ENCODE data around the gene EIF2S2.
A peak's percentile ranks its signal among the peaks of the same experiment; 100 is the strongest.
"Not testable (repeated sequence)": the region's sequence is repeated elsewhere in the genome, so short reads cannot be mapped to it uniquely, and the experiment has no call there.

EIF2S2 gene

DNA sequence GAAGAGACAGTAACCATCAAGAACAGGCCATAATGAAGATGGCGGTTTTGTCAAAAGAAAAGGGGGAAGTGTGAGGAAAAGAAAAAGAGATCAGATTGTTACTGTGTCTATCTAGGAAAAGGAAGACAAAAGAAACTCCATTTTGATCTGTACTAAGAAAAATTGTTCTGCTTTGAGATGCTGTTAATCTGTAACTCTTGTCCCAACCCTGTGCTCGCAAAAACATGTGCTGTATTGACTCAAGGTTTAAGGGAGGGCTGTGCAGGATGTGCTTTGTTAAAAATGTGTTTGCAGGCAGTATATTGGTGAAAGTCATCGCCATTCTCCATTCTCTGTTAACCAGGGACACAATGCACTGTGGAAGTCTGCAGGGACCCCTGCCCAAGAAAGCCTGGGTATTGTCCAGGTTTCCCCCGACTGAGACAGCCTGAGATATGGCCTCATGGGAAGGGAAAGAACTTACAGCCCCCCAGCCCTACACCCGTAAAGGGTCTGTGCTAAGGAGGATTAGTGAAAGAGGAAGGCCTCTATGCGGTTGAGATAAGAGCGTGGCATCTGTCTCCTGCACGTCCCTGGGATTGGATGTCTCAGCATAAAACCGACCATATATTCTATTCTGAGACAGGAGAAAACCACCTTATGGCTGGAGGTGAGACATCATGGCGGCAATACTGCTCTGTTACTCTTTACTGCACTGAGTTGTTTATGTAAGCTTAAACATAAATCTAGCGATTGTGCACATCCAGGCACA lies 23.7 kb upstream of the EIF2S2 start:
- WGBS, 2 experiments (ENCODE audit: insufficient coverage in 2 of 2), result 96 to 97% methylated on average over 6 to 8 of the region's 11 CpGs
- not testable (repeated sequence) for H3K9me3 ChIP-seq (ENCODE audit: control insufficient read depth, low read length)

DNA sequence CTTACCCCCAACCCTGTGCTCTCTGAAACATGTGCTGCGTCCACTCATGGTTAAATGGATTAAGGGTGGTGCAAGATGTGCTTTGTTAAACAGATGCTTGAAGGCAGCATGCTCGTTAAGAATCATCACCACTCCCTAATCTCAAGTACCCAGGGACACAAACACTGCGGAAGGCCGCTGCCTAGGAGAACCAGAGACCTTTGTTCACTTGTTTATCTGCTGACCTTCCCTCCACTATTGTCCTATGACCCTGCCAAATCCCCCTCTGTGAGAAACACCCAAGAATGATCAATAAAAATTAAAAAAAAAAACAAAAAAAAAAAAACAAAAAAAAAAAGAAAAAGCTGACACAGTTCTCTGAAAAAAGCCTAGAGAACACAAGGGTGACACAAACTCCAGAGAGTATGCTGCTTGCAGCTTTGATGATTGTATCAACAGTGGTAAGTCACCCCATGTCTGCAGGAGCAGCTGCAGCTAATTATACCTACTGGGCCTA lies 21.4 kb upstream of the EIF2S2 start:
- WGBS, 2 experiments (ENCODE audit: insufficient coverage in 2 of 2), result no CpG with 5 or more reads among the region's 4 CpGs
- not testable (repeated sequence) for H3K36me3 ChIP-seq (ENCODE audit: control insufficient read depth, insufficient read depth, low read length); H3K27ac ChIP-seq (ENCODE audit: low read depth, low read length, severe bottlenecking); H3K4me1 ChIP-seq (ENCODE audit: control insufficient read depth, insufficient read depth, low read length, poor library complexity, severe bottlenecking); H3K9me3 ChIP-seq (ENCODE audit: control insufficient read depth, low read length); H3K4me3 ChIP-seq (ENCODE audit: extremely low read depth, insufficient read depth, low read length, poor library complexity, severe bottlenecking)

More for the DNA sequence above, 23.7 kb upstream of the EIF2S2 start:
- not testable (repeated sequence) for H3K27ac ChIP-seq (ENCODE audit: low read depth, low read length, severe bottlenecking); H3K4me1 ChIP-seq (ENCODE audit: control insufficient read depth, insufficient read depth, low read length, poor library complexity, severe bottlenecking); H3K36me3 ChIP-seq (ENCODE audit: control insufficient read depth, insufficient read depth, low read length); H3K4me3 ChIP-seq (ENCODE audit: extremely low read depth, insufficient read depth, low read length, poor library complexity, severe bottlenecking)

DNA sequence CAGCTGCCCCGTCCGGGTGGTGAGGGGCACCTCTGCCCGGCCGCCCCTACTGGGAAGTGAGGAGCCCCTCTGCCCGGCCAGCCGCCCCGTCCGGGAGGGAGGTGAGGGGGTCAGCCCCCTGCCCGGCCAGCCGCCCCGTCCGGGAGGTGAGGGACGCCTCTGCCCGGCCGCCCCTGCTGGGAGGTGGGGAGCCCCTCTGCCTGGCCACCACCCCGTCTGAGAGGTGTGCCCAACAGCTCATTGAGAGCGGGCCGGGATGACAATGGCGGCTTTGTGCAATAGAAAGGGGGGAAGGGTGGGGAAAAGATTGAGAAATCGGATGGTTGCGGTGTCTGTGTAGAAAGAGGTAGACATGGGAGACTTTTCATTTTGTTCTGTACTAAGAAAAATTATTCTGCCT lies 20.9 kb upstream of the EIF2S2 start:
- not testable (repeated sequence) for H3K27ac ChIP-seq (ENCODE audit: low read depth, low read length, severe bottlenecking); H3K36me3 ChIP-seq (ENCODE audit: control insufficient read depth, insufficient read depth, low read length); H3K4me1 ChIP-seq (ENCODE audit: control insufficient read depth, insufficient read depth, low read length, poor library complexity, severe bottlenecking); H3K4me3 ChIP-seq (ENCODE audit: extremely low read depth, insufficient read depth, low read length, poor library complexity, severe bottlenecking); H3K9me3 ChIP-seq (ENCODE audit: control insufficient read depth, low read length)
- 90 to 94% methylated on average over 7 to 9 of the region's 21 CpGs for WGBS, 2 experiments (ENCODE audit: insufficient coverage in 2 of 2)

DNA sequence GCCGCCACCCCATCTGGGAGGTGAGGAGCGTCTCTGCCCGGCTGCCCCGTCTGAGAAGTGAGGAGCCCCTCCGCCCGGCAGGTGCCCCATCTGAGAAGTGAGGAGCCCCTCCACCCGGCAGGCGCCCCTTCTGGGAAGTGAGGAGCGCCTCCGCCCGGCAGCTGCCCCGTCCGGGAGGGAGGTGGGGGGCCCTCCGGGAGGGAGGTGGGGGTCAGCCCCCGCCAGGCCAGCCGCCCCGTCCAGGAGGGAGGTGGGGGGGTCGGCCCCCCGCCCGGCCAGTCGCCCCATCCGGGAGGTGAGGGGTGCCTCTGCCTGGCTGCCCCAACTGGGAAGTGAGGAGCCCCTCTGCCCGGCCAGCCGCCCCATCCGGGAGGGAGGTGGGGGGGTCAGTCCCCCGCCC lies 20.4 kb upstream of the EIF2S2 start:
- H3K4me1 ChIP-seq (ENCODE audit: control insufficient read depth, insufficient read depth, low read length, poor library complexity, severe bottlenecking); H3K4me3 ChIP-seq (ENCODE audit: extremely low read depth, insufficient read depth, low read length, poor library complexity, severe bottlenecking); H3K27ac ChIP-seq (ENCODE audit: low read depth, low read length, severe bottlenecking); H3K9me3 ChIP-seq (ENCODE audit: control insufficient read depth, low read length); H3K36me3 ChIP-seq (ENCODE audit: control insufficient read depth, insufficient read depth, low read length): not testable (repeated sequence)
- 96 to 100% methylated on average over 2 to 5 of the region's 26 CpGs for WGBS, 2 experiments (ENCODE audit: insufficient coverage in 2 of 2)

DNA sequence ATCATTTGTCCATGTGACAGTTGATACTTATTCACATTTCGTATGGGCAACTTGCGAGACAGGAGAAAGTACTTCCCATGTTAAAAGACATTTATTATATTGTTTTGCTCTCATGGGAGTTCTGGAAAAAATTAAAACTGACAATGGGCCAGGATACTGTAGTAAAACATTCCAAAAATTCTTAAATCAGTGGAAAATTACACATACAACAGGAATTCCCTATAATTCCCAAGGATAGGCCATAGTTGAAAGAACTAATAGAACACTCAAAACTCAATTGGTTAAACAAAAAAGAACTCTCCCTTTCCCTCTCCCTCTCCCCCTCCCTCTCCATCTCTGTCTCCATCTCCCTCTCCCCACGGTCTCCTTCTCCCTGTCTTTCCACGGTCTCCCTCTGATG lies 19.4 kb upstream of the EIF2S2 start:
- whole genome bisulfite sequencing, 2 experiments (ENCODE audit: insufficient coverage in 2 of 2), result 80 to 100% methylated on average over 1 to 2 of the region's 4 CpGs
- Histone ChIP-seq H3K27ac (ENCODE audit: low read depth, low read length, severe bottlenecking) (no peak overlapping the region), H3K4me3 (ENCODE audit: extremely low read depth, insufficient read depth, low read length, poor library complexity, severe bottlenecking) (no peak overlapping the region), H3K4me1 (ENCODE audit: control insufficient read depth, insufficient read depth, low read length, poor library complexity, severe bottlenecking) (no peaks in the 10 kb centered on the region), H3K36me3 (ENCODE audit: control insufficient read depth, insufficient read depth, low read length) (no peaks in the 10 kb centered on the region), H3K9me3 (ENCODE audit: control insufficient read depth, low read length) (no peaks in the 10 kb centered on the region)

DNA sequence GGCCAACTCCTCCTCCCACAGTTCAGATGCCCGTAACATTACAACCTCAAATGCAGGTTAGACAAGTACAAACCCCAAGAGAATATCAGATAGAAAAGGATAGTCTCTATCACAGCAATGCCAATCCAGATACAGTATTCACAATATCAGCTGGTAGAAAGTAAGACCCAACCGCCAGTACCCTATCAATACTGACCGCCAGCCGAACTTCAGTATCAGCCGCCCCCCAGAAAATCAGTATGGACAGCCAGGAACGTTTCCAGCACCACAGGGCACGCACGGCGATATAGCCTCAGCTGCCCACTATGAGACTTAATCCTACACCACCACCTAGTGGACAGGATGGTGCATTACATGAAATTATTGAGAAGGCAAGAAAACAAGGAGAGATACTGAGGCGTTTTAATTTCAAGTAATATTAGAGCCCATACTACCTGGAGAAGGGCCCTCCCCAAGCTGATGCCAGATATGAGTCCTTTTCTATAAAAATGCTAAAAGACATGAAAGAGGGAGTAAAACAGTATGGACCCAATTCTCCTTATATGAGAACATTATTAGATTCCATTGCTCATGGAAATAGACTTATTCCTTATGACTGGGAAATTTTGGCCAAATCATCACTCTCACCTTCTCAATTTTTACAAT lies 17.6 kb upstream of the EIF2S2 start:
- H3K27ac ChIP-seq (ENCODE audit: low read depth, low read length, severe bottlenecking), result no peak overlapping the region
- no peaks in the 10 kb centered on the region for H3K9me3 ChIP-seq (ENCODE audit: control insufficient read depth, low read length)
- WGBS, 2 experiments (ENCODE audit: insufficient coverage in 2 of 2), result 14 to 16% methylated on average over 1 to 4 of the region's 10 CpGs
- peaks cover 6% of the 10 kb centered on the region for H3K4me1 ChIP-seq (ENCODE audit: control insufficient read depth, insufficient read depth, low read length, poor library complexity, severe bottlenecking)
- no peaks in the 10 kb centered on the region for H3K36me3 ChIP-seq (ENCODE audit: control insufficient read depth, insufficient read depth, low read length)
- H3K4me3 ChIP-seq (ENCODE audit: extremely low read depth, insufficient read depth, low read length, poor library complexity, severe bottlenecking), result no peak overlapping the region

DNA sequence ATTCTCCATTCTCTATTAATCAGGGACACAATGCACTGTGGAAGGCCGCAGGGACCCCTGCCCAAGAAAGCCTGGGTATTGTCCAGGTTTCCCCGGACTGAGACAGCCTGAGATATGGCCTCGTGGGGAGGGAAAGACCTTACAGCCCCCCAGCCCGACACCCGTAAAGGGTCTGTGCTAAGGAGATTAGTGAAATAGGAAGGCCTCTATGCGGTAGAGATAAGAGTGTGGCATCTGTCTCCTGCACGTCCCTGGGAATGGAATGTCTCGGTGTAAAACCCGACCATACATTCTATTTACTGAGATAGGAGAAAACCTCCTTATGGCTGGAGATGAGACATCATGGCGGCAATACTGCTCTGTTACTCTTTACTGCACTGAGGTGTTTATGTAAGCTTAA lies 15.7 kb upstream of the EIF2S2 start:
- H3K9me3 ChIP-seq (ENCODE audit: control insufficient read depth, low read length), result no peaks in the 10 kb centered on the region
- no peaks in the 10 kb centered on the region for H3K36me3 ChIP-seq (ENCODE audit: control insufficient read depth, insufficient read depth, low read length)
- no peak overlapping the region for H3K4me3 ChIP-seq (ENCODE audit: extremely low read depth, insufficient read depth, low read length, poor library complexity, severe bottlenecking)
- H3K27ac ChIP-seq (ENCODE audit: low read depth, low read length, severe bottlenecking), result peak overlapping the region; percentile 1
- WGBS, 2 experiments (ENCODE audit: insufficient coverage in 2 of 2), result 86 to 92% methylated on average over 9 to 10 of the region's 10 CpGs
- H3K4me1 ChIP-seq (ENCODE audit: control insufficient read depth, insufficient read depth, low read length, poor library complexity, severe bottlenecking), result peaks cover 8% of the 10 kb centered on the region

DNA sequence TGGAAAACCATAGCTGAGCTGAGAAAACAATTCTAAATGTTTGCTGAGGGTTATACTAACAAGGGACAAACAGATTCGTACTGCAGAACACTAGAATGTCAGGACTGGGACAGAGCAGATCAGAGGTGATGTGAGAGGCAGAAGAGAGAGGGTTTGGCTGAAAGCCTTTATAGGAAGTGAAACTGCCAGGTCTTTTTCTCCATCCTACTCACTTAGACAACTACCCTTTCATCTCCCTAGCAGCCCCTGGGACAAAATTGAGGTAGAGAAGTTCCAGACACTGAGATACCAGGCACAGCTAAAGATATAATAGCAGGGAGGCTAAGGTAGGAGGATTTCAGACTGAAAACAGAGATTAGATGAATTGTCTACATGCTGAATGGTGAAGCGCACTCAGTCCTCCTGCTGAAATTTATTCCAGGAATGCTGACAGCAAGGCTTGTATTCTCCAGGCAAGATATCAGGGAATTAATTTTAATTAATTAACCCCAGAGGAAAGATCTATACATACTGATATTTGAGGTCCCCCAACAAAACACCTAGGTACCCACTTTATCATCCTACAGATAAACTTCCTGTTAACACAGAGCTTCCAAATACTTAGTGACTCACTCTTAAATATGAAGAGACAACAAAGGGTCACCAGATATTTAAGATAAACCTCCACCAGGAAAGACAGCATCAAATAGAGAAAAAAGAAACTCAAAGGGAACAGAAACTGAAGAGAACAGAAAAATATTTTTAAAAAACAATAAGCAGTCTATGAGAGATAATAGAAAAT lies 12.6 kb upstream of the EIF2S2 start:
- H3K9me3 ChIP-seq (ENCODE audit: control insufficient read depth, low read length), result no peaks in the 10 kb centered on the region
- WGBS, 2 experiments (ENCODE audit: insufficient coverage in 2 of 2), result 69 to 85% methylated on average over 1 to 2 of the region's 2 CpGs
- peaks cover 8% of the 10 kb centered on the region for H3K4me1 ChIP-seq (ENCODE audit: control insufficient read depth, insufficient read depth, low read length, poor library complexity, severe bottlenecking)
- H3K36me3 ChIP-seq (ENCODE audit: control insufficient read depth, insufficient read depth, low read length), result no peaks in the 10 kb centered on the region
- no peak overlapping the region for H3K4me3 ChIP-seq (ENCODE audit: extremely low read depth, insufficient read depth, low read length, poor library complexity, severe bottlenecking)
- H3K27ac ChIP-seq (ENCODE audit: low read depth, low read length, severe bottlenecking), result peak overlapping the region; percentile 62

DNA sequence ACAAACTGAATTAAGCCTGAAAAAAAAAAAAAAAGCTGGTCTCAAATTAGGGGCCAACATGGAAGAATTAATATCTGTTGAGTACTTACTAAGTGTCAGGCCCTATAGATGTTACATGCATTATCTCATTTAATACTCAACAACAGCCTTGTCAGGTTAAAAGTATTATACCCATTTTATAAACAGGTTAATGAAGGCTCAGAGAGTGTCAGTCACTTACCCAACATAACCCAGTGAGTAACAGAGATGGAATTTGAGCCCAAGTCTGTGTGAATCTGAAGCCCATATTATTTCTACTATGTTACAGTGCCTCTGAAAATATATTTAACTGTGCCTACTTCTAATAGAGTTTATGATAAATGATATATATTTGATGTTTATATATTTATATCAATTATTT lies 11.3 kb upstream of the EIF2S2 start:
- Histone ChIP-seq H3K4me3 (ENCODE audit: extremely low read depth, insufficient read depth, low read length, poor library complexity, severe bottlenecking) (no peak overlapping the region), H3K9me3 (ENCODE audit: control insufficient read depth, low read length) (no peaks in the 10 kb centered on the region), H3K4me1 (ENCODE audit: control insufficient read depth, insufficient read depth, low read length, poor library complexity, severe bottlenecking) (peaks cover 8% of the 10 kb centered on the region), H3K36me3 (ENCODE audit: control insufficient read depth, insufficient read depth, low read length) (no peaks in the 10 kb centered on the region), H3K27ac (ENCODE audit: low read depth, low read length, severe bottlenecking) (no peak overlapping the region)

DNA sequence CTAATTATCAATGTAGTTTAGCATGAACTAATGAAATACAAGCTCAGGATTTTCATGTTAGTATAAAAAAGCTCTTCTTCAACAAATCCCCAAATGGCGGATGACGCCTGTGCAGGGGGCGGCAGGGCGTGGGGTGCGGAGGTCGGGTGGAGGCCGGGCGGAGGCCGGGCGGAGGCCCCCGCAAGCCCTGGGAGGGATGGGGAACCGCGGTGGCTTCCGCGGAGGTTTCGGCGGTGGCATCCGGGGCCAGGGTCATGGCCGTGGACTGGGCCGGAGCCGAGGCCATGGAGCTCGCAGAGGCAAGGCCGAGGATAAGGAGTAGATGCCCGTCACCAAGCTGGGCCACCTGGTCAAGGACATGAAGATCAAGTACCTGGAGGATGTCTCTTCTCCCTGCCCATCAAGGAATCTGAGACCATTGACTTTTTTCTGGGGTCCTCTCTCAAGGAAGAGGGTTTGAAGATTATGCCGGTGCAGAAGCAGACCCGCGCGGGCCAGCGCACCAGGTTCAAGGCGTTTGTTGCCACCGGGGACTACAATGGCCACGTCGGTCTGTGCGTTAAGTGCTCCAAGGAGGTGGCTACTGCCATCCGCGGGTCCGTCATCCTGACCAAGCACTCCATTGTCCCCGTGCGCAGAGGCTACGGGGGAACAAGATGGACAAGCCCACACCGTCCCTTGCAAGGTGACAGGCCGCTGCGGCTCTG lies 10.4 kb upstream of the EIF2S2 start:
- H3K27ac ChIP-seq (ENCODE audit: low read depth, low read length, severe bottlenecking), result no peak overlapping the region
- H3K36me3 ChIP-seq (ENCODE audit: control insufficient read depth, insufficient read depth, low read length), result no peaks in the 10 kb centered on the region
- H3K9me3 ChIP-seq (ENCODE audit: control insufficient read depth, low read length), result no peaks in the 10 kb centered on the region
- peaks cover 8% of the 10 kb centered on the region for H3K4me1 ChIP-seq (ENCODE audit: control insufficient read depth, insufficient read depth, low read length, poor library complexity, severe bottlenecking)
- WGBS, 2 experiments (ENCODE audit: insufficient coverage in 2 of 2), result 94 to 95% methylated on average over 41 to 42 of the region's 43 CpGs
- H3K4me3 ChIP-seq (ENCODE audit: extremely low read depth, insufficient read depth, low read length, poor library complexity, severe bottlenecking), result no peak overlapping the region

Measured in mesodermal cell (in vitro differentiated cells).